ENCODE data around the gene ATP2C2.

Gene ATP2C2

GRCh38 chr16:84373907-84374489, 5.7 kb downstream of the ATP2C2 start:
- FAIRE-seq (no peak), DNase-seq (ENCODE audit: insufficient read length, low spot score) (no peak)
- TF ChIP-seq CTCF (IDR thresholded peaks at IDR 0.05; ENCODE audit: insufficient read depth, missing control alignments): no peak

GRCh38 chr16:84378099-84378498, 9.8 kb downstream of the ATP2C2 start:
- no peak for FAIRE-seq
- no peak for DNase-seq (ENCODE audit: insufficient read length, low spot score)
- no peak for TF ChIP-seq CTCF (IDR thresholded peaks at IDR 0.05; ENCODE audit: insufficient read depth, missing control alignments)

- TF ChIP-seq CTCF (IDR thresholded peaks at IDR 0.05; ENCODE audit: insufficient read depth, missing control alignments): no peak
- DNase-seq (ENCODE audit: insufficient read length, low spot score): no peak
- FAIRE-seq: no peak
These were observed 10.2 kb downstream of the ATP2C2 start for GRCh38 chr16:84378567-84378966.

GRCh38 chr16:84379008-84379708, 10.8 kb downstream of the ATP2C2 start:
- no peak for TF ChIP-seq CTCF (IDR thresholded peaks at IDR 0.05; ENCODE audit: insufficient read depth, missing control alignments)
- no peak for FAIRE-seq
- no peak for DNase-seq (ENCODE audit: insufficient read length, low spot score)

GRCh38 chr16:84379709-84380362, 11.5 kb downstream of the ATP2C2 start:
- FAIRE-seq (no peak), DNase-seq (ENCODE audit: insufficient read length, low spot score) (no peak)
- TF ChIP-seq CTCF (IDR thresholded peaks at IDR 0.05; ENCODE audit: insufficient read depth, missing control alignments): no peak

- no peak for FAIRE-seq
These were observed 12.1 kb downstream of the ATP2C2 start for GRCh38 chr16:84380405-84380804.

More at GRCh38 chr16:84380405-84380804, 12.1 kb downstream of the ATP2C2 start:
- no peak for TF ChIP-seq CTCF (IDR thresholded peaks at IDR 0.05; ENCODE audit: insufficient read depth, missing control alignments)
- no peak for DNase-seq (ENCODE audit: insufficient read length, low spot score)

All from D721Med (cell line).